VCaP (cell line): ENCODE results near the gene DLGAP1.

Experiments
- H3K27ac ChIP-seq: fragments of 450-650 bp; 2 replicates; pipeline ENCODE4 v1.5.1; 2017
- CTCF ChIP-seq: fragments of 450-650 bp; conservative IDR thresholded peaks from 2 replicates; pipeline ENCODE4 v1.5.1; 2017; ENCODE audit warnings: mild to moderate bottlenecking, moderate library complexity

Gene DLGAP1

GRCh38 chr18:4391859-4392258, 63.2 kb downstream of the DLGAP1 start:
- TF ChIP-seq CTCF, result no peak
- H3K27ac ChIP-seq, result no peak overlapping the region

DNA sequence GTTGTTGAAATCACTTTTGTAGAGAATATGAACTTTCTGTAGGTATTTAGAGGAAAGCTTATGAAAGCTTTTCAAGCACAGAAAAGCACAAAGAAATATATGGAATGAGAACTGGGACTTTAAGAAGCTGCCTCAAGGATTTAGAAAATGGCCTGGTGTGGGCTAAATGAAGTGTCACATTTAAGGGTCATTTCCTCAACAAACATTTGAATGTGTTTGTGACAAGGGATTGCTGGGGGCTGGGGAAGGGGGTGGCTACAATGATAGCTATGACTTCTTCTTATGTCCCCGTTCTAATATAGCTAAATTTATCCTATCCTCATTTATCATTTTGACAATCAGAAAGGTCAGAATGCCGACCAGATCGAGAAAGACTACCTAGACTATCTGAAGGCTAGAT, 69.2 kb downstream of the DLGAP1 start:
- H3K27ac ChIP-seq, result no peak overlapping the region
- no peak for TF ChIP-seq CTCF

DNA sequence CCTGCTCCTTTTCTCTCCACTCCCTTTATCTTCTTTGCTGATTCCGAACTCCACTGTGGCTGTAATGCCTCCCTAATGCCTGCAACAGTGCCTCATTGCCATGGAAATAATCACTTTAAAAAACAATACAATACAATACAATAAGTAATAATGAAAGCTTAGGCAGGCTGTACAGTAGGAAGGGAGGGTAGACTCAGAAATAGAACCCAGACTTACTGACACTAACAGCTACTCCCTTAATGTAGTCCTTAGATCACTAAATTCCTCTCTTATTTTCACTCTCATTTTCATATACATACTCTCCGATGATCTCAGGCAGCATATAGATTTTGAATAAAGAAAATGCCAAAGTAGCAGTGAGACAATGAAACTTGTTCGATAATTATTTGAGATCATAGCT, 70.2 kb downstream of the DLGAP1 start:
- TF ChIP-seq CTCF, result no peak
- no peak overlapping the region for H3K27ac ChIP-seq

DNA sequence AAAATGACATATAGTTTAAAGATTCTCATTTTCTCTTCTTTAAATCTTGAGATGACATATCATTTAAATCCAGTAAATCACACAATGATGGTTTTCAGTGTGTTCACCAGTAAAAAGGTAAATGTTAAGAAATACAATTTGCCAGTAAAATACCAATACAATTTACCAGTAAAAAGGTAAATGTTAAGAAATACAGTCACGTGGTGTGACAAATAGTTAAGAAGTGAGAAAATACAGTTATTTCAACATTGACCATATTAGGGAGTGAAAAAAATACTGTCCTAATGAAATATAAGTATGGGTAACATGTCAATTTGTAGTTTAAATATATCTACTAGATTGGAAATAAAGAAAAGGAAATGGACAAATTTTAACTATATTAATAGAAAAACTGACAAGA, 80.5 kb downstream of the DLGAP1 start:
- TF ChIP-seq CTCF, result no peak
- H3K27ac ChIP-seq, result no peak overlapping the region

- TF ChIP-seq CTCF, result no peak
- H3K27ac ChIP-seq, result no peak overlapping the region
Observed at GRCh38 chr18:4369705-4370104, 85.4 kb downstream of the DLGAP1 start.

DNA sequence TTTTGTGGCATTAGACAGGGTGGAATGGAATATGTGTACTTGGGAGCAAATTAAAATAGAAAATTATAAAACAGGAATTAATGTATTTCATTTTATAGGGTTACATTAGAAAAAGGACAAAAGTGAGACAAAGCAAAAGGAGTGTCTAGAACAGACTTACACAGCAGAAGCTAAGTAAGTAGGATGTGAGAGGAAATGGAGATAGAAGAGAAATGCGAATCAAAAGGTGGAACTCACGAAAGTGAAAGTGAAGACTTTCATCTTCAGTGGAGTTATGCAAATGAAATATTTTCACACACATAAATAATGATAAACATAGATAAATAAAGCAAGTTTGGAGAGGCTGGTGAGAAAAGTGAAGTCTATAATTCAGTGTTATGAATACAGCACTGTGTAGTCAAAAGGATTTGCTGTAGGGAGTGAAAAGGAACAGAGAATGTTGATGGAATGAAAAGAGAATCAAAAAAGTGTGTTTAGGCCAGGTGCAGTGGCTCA, 94.8 kb downstream of the DLGAP1 start:
- no peak for TF ChIP-seq CTCF
- H3K27ac ChIP-seq, result no peak overlapping the region

DNA sequence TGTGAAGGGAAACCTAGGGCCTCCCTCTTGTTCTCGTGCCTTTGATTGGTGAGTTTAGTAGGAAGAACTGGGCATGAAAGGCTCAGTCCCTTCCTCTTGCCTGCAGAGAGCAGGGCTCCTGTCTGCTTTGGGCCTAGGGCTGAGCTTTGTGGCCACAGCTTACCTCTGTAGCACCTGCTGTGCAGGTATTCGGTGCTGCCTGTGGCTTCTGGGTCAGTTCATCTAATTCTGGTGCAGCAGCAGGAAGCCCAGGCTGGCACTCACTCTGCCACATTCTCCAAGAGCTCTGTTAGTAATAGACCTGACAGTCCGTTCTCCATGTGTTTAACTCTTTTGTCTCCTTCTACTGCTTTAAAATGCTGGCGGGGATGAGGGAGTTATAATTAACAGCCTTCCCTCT, 96.5 kb downstream of the DLGAP1 start:
- no peak for TF ChIP-seq CTCF
- H3K27ac ChIP-seq, result peak overlapping the region; percentile 43; the same call in 1 of the 2 replicates
